Activated naive CD4-positive, alpha-beta T cell treated with anti-CD3 and anti-CD28 coated beads, Interleukin-2, amount 10 ng/mL, durations not matched to agents 7 days and 5 days (primary cell): Measurements from ENCODE around the gene EIF5B.
"Not testable (repeated sequence)": the region's sequence is repeated elsewhere in the genome, so short reads cannot be mapped to it uniquely, and the experiment has no call there.

Source experiments
- CTCF ChIA-PET: fragments of 350-600 bp; sonication (Branson Sonifier 250); formaldehyde crosslinking; loops from one replicate; lab custom pipeline; 2021; ENCODE audit warnings: antibody characterized with exemption; lab: Charles Lee
- DNase-seq: peaks from one replicate; pipeline ENCODE4 v3.0.0-alpha.2; 2020
- H3K27ac Mint-ChIP-seq: one replicate; pipeline ENCODE4 v1.8.0; 2021; ENCODE audit warnings: mild to moderate bottlenecking, moderate library complexity, mixed read lengths
- H3K27me3 Mint-ChIP-seq: one replicate; pipeline ENCODE4 v1.8.0; 2021; ENCODE audit warnings: mild to moderate bottlenecking, mixed read lengths
- H3K36me3 Mint-ChIP-seq: one replicate; pipeline ENCODE4 v1.8.0; 2021; ENCODE audit warnings: mixed read lengths
- H3K4me1 Mint-ChIP-seq: one replicate; pipeline ENCODE4 v1.8.0; 2021; ENCODE audit warnings: mixed read lengths
- H3K4me3 Mint-ChIP-seq: one replicate; pipeline ENCODE4 v1.8.0; 2021; ENCODE audit warnings: mild to moderate bottlenecking, moderate library complexity, mixed read lengths
- H3K9me3 Mint-ChIP-seq: one replicate; pipeline ENCODE4 v1.8.0; 2021; ENCODE audit warnings: mixed read lengths

EIF5B gene

DNA sequence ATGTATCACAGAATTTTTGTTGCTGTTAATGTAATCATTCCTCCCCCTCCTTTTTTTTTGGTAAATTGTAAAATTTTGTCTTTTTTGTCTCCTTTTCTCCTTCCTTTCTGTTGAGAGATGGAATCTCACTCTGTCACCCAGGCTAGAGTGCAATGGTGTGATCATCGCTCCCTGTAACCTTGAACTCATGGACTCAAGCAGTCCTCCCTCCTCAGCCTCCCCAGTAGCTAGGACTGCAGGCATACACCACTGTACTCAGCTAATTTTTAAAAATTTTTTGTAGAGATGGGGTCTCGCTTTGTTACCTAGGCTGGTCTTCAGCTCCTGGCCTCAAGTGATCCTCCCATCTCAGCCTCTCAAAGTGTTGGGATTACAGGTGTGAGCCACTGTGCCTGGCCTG, 5.3 kb downstream of the EIF5B start:
- DNase-seq: no peak

DNA sequence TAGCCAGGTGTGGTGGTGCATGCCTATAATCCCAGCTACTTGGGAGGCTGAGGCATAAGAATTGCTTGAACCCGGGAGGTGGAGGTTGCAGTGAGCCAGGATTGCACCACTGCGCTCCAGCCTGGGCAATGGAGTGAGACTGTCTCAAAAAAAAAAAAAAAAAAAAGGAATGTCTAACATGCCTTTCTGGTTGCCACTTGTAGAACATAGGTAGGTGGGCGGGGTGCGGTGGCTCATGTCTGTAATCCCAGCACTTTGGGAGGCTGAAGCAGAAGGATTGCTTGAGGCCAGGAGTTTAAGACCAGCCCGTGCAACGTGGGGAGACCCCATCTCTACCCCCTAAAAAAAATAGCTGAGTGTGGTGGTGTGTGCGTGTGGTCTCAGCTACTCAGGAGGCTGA, 8.3 kb downstream of the EIF5B start:
- Mint-ChIP-seq H3K36me3 (peaks cover 15% of the 10 kb centered on the region), H3K4me1 (peaks cover 37% of the 10 kb centered on the region)
- H3K27me3 Mint-ChIP-seq, H3K9me3 Mint-ChIP-seq, DNase-seq, H3K4me3 Mint-ChIP-seq, CTCF ChIA-PET, H3K27ac Mint-ChIP-seq: not testable (repeated sequence)

More for the DNA sequence above, 5.3 kb downstream of the EIF5B start:
- CTCF ChIA-PET: no interaction called here
- Mint-ChIP-seq H3K4me1 (peaks cover 31% of the 10 kb centered on the region), H3K9me3 (no peaks in the 10 kb centered on the region), H3K36me3 (peaks cover 10% of the 10 kb centered on the region), H3K27ac (no peak overlapping the region), H3K27me3 (no peaks in the 10 kb centered on the region), H3K4me3 (no peak overlapping the region)

DNA sequence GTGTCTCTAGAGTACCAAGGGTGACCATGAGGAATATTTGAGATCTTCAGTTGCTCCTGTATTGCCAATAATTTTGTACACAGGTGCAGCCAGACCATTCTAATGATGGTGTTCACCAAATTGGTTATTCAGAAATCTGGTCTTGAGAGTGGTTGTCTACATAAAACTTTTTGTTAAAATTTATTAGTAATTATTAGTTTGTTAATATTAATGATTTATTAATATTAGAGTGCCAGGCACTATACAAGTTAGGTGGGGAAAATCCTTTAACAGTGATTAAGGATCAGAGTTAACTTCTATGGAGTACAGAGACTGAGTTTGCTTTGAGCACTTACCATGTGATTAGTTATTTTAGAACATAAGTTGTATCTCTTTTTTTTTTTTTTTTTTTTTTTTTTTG, 9.0 kb downstream of the EIF5B start:
- H3K27me3 Mint-ChIP-seq: no peaks in the 10 kb centered on the region
- no peak overlapping the region for H3K27ac Mint-ChIP-seq
- CTCF ChIA-PET: interaction anchor here (0.6 kb wide), 1 partner anchor 87 kb away, joined by 3 read pairs; no protein-coding TSS in a partner anchor
- H3K4me3 Mint-ChIP-seq: no peak overlapping the region
- peaks cover 15% of the 10 kb centered on the region for H3K36me3 Mint-ChIP-seq
- no peaks in the 10 kb centered on the region for H3K9me3 Mint-ChIP-seq
- no peak for DNase-seq
- peaks cover 37% of the 10 kb centered on the region for H3K4me1 Mint-ChIP-seq

DNA sequence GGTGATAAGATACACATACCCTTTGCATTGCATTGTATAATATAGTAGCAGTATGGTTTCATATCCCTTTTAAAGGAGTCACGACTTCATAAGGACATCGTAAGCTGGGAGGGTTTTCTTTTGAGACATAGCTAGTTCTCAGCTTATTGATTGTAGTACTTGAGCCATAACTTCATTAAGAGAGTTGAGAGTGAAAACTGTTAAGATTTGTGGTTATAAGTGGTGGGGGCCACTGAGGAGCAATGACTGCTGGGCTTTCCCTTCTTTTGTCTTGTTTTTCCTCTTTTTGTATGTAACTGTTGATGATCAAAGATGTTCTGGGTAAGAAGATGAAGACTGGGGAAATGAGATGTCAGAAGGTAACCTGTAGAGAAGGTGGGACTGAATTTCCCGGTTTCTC, 11.0 kb downstream of the EIF5B start:
- no peaks in the 10 kb centered on the region for H3K27me3 Mint-ChIP-seq
- H3K36me3 Mint-ChIP-seq: peaks cover 13% of the 10 kb centered on the region
- no peak overlapping the region for H3K27ac Mint-ChIP-seq
- H3K4me3 Mint-ChIP-seq: no peak overlapping the region
- DNase-seq: no peak
- H3K9me3 Mint-ChIP-seq: no peaks in the 10 kb centered on the region
- H3K4me1 Mint-ChIP-seq: peaks cover 34% of the 10 kb centered on the region
- CTCF ChIA-PET: interaction anchor here (0.8 to 1.7 kb wide), 2 partner anchors 10 to 11 kb away, joined by 4 to 7 read pairs; partner anchors contain the start of gene EIF5B

DNA sequence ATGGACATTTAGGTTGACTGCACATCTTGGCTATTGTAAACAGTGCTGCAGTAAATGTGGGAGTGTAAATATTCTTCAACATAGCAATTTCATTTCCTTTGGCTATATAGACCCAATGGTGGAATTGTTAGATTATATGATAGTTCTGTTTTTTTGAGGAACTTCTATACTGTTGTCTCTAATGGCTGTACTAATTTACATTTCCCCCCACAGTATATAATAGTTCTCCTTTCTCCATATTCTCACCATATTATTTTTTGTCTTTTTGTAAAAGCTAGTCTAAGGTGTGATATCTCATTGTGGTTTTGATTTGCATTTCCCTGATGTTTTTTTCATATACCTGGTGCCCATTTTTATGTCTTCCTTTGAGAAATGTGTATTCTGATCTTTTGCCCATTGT, 13.0 kb downstream of the EIF5B start:
- peaks cover 31% of the 10 kb centered on the region for H3K4me1 Mint-ChIP-seq
- DNase-seq: no peak
- peaks cover 15% of the 10 kb centered on the region for H3K36me3 Mint-ChIP-seq
- no peak overlapping the region for H3K27ac Mint-ChIP-seq
- CTCF ChIA-PET: no interaction called here
- H3K4me3 Mint-ChIP-seq: no peak overlapping the region
- H3K27me3 Mint-ChIP-seq: no peaks in the 10 kb centered on the region
- no peaks in the 10 kb centered on the region for H3K9me3 Mint-ChIP-seq

DNA sequence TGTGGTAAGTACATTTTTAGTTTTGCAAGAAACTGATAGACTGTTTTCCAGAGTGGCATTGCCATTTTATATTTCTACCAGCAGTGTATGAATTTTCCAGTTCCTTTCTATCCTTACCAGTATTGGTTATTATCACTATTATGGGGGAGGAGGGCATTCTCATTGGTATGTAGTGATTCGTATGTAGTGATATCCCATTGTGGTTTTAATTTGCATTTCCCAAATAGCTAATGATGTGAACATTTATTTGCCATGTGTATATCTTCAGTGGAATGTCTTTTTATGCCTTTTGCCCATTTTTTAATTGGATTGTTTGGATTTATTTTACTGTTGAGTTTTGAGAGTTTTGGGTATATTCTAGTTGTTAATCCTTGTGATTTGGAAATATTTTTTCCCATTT, 16.9 kb downstream of the EIF5B start:
- H3K27me3 Mint-ChIP-seq: no peaks in the 10 kb centered on the region
- H3K4me3 Mint-ChIP-seq: no peak overlapping the region
- H3K27ac Mint-ChIP-seq: no peak overlapping the region
- H3K4me1 Mint-ChIP-seq: peaks cover 24% of the 10 kb centered on the region
- no peak for DNase-seq
- CTCF ChIA-PET: no interaction called here
- H3K9me3 Mint-ChIP-seq: no peaks in the 10 kb centered on the region
- H3K36me3 Mint-ChIP-seq: peaks cover 10% of the 10 kb centered on the region

DNA sequence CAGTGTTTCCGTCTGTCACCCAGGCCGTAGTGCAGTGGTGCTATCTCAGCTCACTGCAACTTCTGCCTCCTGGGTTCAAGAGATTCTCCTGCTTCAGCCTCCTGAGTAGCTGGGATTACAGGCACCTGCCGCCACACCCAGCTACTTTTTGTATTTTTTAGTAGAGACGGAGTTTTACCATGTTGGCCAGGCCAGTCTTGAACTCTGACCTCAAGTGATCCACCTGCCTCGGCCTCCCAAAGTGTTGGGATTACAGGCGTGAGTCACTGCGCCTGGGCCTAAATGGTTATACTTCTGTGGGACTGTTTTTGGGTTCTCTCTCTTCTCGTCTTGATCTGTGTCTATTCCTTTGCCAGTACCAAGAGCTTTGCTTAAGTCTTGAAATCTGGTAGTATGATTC, 17.6 kb downstream of the EIF5B start:
- not testable (repeated sequence) for H3K27ac Mint-ChIP-seq, H3K27me3 Mint-ChIP-seq, DNase-seq, H3K36me3 Mint-ChIP-seq, H3K9me3 Mint-ChIP-seq, H3K4me3 Mint-ChIP-seq
- CTCF ChIA-PET: interaction anchor here (0.6 kb wide), 1 partner anchor 8 kb away, joined by 3 read pairs; no protein-coding TSS in a partner anchor
- peaks cover 20% of the 10 kb centered on the region for H3K4me1 Mint-ChIP-seq

DNA sequence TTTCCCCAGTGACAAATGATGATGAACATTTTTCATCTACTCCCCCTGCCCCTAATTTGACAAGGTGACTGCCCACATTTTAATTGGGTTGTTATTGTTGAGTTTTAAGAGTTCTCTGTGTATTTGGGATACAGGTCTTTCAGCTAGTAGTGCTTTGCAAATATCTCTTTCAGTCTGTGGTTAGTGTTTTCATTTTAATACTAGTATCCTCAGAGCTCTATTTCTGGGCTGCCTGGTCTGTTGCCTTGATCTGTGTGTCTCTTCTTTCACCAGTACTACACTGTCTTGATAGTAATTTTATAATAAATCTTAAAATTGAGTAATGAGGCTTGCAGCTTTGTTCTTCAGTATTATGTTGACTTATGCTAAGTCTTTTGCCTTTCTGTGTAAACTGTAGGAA, 19.7 kb downstream of the EIF5B start:
- CTCF ChIA-PET: no interaction called here
- no peaks in the 10 kb centered on the region for H3K27me3 Mint-ChIP-seq
- H3K4me3 Mint-ChIP-seq: no peak overlapping the region
- H3K36me3 Mint-ChIP-seq: peaks cover 20% of the 10 kb centered on the region
- peaks cover 12% of the 10 kb centered on the region for H3K4me1 Mint-ChIP-seq
- DNase-seq: no peak
- no peaks in the 10 kb centered on the region for H3K9me3 Mint-ChIP-seq
- no peak overlapping the region for H3K27ac Mint-ChIP-seq

DNA sequence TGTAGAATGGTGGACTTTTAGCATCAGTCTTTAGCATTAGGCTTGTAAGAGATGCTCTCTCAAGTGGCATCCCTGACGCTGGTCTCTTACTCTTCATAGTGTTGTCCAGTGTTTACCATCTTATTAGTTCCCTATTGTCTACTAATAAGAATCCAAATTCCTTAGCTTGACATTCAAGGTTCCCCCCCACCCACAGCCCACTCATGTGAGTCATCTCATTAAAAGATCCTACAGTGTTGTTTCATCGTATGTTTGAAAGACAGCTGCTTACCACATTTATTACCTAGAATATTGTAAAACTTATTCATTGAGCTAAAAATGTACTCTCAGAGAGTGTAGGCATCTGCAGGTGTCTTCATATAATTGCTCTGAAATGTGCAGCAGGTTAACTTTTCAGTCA, 28.5 kb downstream of the EIF5B start:
- Mint-ChIP-seq H3K4me3 (no peak overlapping the region), H3K4me1 (no peaks in the 10 kb centered on the region), H3K36me3 (peaks cover 43% of the 10 kb centered on the region), H3K27ac (no peak overlapping the region), H3K9me3 (no peaks in the 10 kb centered on the region), H3K27me3 (no peaks in the 10 kb centered on the region)
- DNase-seq: no peak
- CTCF ChIA-PET: no interaction called here

DNA sequence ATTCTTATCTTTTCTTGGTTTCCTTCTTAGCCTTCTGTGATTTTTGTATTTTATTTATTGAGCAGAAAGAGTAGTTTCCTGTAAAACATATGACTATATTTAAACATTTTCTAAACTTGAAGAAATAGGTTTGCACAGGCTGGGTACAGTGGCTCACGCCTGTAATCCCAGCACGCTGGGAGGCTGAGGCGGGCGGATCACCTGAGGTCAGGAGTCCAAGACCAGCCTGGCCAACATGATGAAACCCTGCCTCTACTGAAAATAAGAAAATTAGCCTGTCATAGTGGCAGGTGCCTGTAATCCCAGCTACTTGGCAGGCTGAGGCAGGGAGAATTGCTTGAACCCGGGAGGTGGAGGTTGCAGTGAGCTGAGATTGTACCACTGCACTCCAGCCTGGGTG, 31.7 kb downstream of the EIF5B start:
- peaks cover 50% of the 10 kb centered on the region for H3K36me3 Mint-ChIP-seq

DNA sequence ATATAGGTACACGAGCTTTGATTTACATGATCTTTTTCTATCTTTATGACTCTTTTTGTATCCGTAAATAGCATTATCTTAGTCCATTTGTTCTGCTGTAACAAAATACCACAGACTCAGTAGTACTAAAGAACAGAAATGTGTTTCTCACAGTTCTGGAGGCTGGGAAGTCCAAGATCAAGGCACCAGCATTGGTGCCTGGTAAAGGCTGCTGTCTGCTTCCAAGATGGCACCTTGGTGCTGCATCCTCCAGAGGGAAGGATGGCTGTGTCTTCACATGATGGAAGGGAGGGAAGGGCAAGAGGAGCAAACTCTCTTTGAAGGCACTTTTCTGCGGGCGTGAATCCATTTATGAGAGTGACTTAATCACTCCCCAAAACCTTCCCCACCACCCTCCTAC, 36.0 kb downstream of the EIF5B start:
- DNase-seq: no peak
- no peak overlapping the region for H3K27ac Mint-ChIP-seq
- CTCF ChIA-PET: no interaction called here
- no peak overlapping the region for H3K4me3 Mint-ChIP-seq
- H3K9me3 Mint-ChIP-seq: peaks cover 2% of the 10 kb centered on the region
- peaks cover 7% of the 10 kb centered on the region for H3K4me1 Mint-ChIP-seq
- no peaks in the 10 kb centered on the region for H3K27me3 Mint-ChIP-seq
- peaks cover 65% of the 10 kb centered on the region for H3K36me3 Mint-ChIP-seq

More for the DNA sequence above, 31.7 kb downstream of the EIF5B start:
- H3K9me3 Mint-ChIP-seq, CTCF ChIA-PET, DNase-seq, H3K27ac Mint-ChIP-seq, H3K4me1 Mint-ChIP-seq, H3K27me3 Mint-ChIP-seq, H3K4me3 Mint-ChIP-seq: not testable (repeated sequence)

DNA sequence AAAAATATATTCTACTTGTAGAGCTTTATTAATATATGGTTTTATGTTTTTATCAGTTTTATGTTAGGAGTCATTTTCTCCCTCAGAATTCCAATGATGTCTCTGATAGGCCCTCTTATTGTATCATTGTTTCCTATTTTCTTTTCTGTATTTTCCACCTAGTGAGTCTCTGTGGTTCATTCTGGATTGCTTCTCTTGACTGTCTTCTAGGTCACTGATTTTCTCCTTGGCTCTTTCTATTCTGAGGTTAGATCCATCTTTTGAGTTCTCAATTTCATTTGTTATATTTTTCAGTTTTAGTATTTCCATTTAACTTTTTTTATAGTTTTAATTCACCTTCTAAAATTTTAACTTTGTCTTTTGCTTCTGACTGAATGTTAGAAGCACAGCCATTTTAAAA, 37.6 kb downstream of the EIF5B start:
- CTCF ChIA-PET: no interaction called here
- Mint-ChIP-seq H3K36me3 (peaks cover 66% of the 10 kb centered on the region), H3K27ac (no peak overlapping the region), H3K4me3 (no peak overlapping the region), H3K9me3 (peaks cover 2% of the 10 kb centered on the region), H3K27me3 (no peaks in the 10 kb centered on the region), H3K4me1 (peaks cover 7% of the 10 kb centered on the region)
- DNase-seq: no peak

DNA sequence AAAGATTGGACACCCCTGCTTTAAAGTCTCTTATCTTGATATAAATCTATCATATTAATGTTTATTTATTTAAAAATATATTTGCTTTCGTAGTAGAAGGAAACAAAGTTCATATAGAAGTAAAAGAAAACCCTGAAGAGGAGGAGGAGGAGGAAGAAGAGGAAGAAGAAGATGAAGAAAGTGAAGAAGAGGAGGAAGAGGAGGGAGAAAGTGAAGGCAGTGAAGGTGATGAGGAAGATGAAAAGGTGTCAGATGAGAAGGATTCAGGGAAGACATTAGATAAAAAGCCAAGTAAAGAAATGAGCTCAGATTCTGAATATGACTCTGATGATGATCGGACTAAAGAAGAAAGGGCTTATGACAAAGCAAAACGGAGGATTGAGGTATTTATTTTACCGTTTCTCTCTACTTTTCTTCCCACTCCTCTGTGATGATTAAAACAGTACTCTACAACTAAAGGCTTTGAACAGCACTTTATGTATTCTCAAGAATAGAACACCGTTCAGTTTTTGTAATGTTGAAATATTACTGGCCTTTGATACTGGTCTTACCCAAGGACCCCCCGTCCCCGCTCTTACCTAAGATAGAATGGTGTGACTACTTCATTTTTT, 39.2 kb downstream of the EIF5B start:
- peaks cover 71% of the 10 kb centered on the region for H3K36me3 Mint-ChIP-seq
- CTCF ChIA-PET: no interaction called here
- H3K4me3 Mint-ChIP-seq: no peak overlapping the region
- H3K9me3 Mint-ChIP-seq: peaks cover 2% of the 10 kb centered on the region
- H3K27me3 Mint-ChIP-seq: no peaks in the 10 kb centered on the region
- H3K4me1 Mint-ChIP-seq: peaks cover 7% of the 10 kb centered on the region
- no peak for DNase-seq
- H3K27ac Mint-ChIP-seq: no peak overlapping the region

DNA sequence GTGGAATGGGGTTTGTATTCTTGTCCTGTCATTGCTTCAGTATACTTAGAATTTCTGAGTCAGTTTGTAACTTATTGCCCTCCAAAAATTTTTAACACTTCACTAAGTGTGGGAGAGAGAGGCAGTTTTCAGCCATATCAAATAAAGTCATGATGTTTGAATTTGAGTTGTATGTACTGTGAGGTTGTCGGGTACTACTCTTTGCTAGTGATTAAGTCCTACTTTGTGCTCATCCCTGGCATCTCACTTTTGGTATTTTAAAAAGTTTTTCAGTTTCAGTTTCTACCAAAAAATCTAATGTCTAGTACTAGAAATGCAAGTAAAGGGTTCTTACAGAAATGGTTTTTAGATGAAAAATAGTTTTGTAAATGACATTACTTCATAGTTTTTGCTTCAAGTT, 40.7 kb downstream of the EIF5B start:
- peaks cover 67% of the 10 kb centered on the region for H3K36me3 Mint-ChIP-seq
- no peak overlapping the region for H3K4me3 Mint-ChIP-seq
- H3K4me1 Mint-ChIP-seq: peaks cover 7% of the 10 kb centered on the region
- H3K9me3 Mint-ChIP-seq: peaks cover 2% of the 10 kb centered on the region
- no peak overlapping the region for H3K27ac Mint-ChIP-seq
- CTCF ChIA-PET: no interaction called here
- DNase-seq: no peak
- H3K27me3 Mint-ChIP-seq: no peaks in the 10 kb centered on the region

DNA sequence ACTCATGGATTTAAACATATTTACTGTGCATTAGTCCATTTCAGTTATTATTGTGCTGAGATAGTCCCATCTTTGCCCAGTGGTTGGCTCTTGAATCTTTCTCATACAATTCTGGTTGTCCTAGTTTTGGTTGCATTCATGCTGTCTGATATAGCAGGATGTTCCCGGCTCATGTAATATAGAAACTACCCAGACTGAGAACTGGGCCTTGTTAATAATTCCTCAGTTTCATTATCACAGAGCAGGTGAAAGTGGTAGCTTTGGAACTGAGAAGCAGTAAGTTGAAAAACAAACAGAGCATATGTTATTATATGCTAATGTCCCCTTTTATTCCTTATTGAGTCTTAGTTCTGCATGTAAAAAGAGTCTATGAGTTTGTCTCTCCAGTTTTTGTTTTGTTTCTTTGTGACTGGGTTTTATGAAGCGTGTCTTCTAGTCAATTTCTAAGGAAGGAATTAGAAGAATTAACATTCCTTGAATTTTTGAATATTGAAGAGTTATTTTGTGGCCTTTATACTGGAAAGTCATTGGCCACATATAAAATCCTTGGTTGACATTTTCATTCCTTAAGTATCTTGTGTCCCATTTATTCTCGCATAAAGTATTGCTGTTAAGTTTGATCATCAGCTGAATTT, 43.3 kb downstream of the EIF5B start:
- Mint-ChIP-seq H3K4me3 (no peak overlapping the region), H3K36me3 (peaks cover 58% of the 10 kb centered on the region), H3K27me3 (no peaks in the 10 kb centered on the region), H3K27ac (no peak overlapping the region), H3K4me1 (peaks cover 7% of the 10 kb centered on the region), H3K9me3 (no peaks in the 10 kb centered on the region)
- CTCF ChIA-PET: no interaction called here
- no peak for DNase-seq
